HG03097 (cell line): ENCODE data around the gene SPATA32.
"Not testable (repeated sequence)": the region's sequence is repeated elsewhere in the genome, so short reads cannot be mapped to it uniquely, and the experiment has no call there.

Source experiments
- ATAC-seq: cut with Tn5 transposase; IDR thresholded peaks from one replicate; pipeline ENCODE4 v1.9.1; 2021; ENCODE audit not compliant: unreplicated experiment, low FRiP score

Gene SPATA32

GRCh38 chr17:45261577-45262515 is at the start of gene SPATA32:
Gene SPATA32, minus strand, starts transcription at chr17:45262094. Its CDS starts 78 bp downstream, at chr17:45262016.
- no peak for ATAC-seq

GRCh38 chr17:45311401-45311759 is 49.5 kb upstream of the SPATA32 start:
- ATAC-seq = no peak

GRCh38 chr17:45310380-45311324 is 48.8 kb upstream of the SPATA32 start:
- ATAC-seq = no peak

GRCh38 chr17:45309400-45309799 is 47.5 kb upstream of the SPATA32 start:
- no peak for ATAC-seq

GRCh38 chr17:45308840-45309239 is 46.9 kb upstream of the SPATA32 start:
- ATAC-seq = no peak

GRCh38 chr17:45308016-45308365 is 46.1 kb upstream of the SPATA32 start:
- no peak for ATAC-seq

GRCh38 chr17:45307290-45308015 is 45.6 kb upstream of the SPATA32 start:
- no peak for ATAC-seq

GRCh38 chr17:45306623-45307022 is 44.7 kb upstream of the SPATA32 start:
- ATAC-seq = no peak

- ATAC-seq = no peak
Measured at GRCh38 chr17:45306094-45306493, 44.2 kb upstream of the SPATA32 start.

GRCh38 chr17:45305530-45306087 is 43.7 kb upstream of the SPATA32 start:
- no peak for ATAC-seq

- ATAC-seq = peak; percentile 49
Measured at GRCh38 chr17:45302649-45303173, 40.8 kb upstream of the SPATA32 start.

- ATAC-seq = not testable (repeated sequence)
Measured at GRCh38 chr17:45302220-45302619, 40.3 kb upstream of the SPATA32 start.

GRCh38 chr17:45301674-45302073 is 39.8 kb upstream of the SPATA32 start:
- no peak for ATAC-seq

- no peak for ATAC-seq
Measured at GRCh38 chr17:45300060-45300751, 38.3 kb upstream of the SPATA32 start.

GRCh38 chr17:45299361-45299760 is 37.5 kb upstream of the SPATA32 start:
- ATAC-seq = no peak

GRCh38 chr17:45298546-45299285 is 36.8 kb upstream of the SPATA32 start:
- no peak for ATAC-seq

- ATAC-seq = no peak
Measured at GRCh38 chr17:45296833-45297124, 34.9 kb upstream of the SPATA32 start.

- ATAC-seq = no peak
Measured at GRCh38 chr17:45296003-45296832, 34.3 kb upstream of the SPATA32 start.
